ENCODE data around the gene CARM1. TPM values are rescaled to one million over a fixed set of nuclear protein-coding genes. Genes with fewer than 3 reads are reported as not detected.

Gene CARM1
- total and polyA plus RNA-seq, 2 experiments from 2014 or later, result 43.3 to 118 TPM

GRCh38 chr19:10863107-10863717 lies 8.1 kb upstream of the CARM1 start (continued):
- no peak for TF ChIP-seq ZNF462 (CRISPR knock-in tag; IDR thresholded peaks at IDR 0.05)

GRCh38 chr19:10864538-10864899 lies 6.8 kb upstream of the CARM1 start:
- H3F3A ChIP-seq (replicated peaks; ENCODE audit: low read depth), result 0 out of 2 replicates have a peak, but pooled peaks cover 3% of the 10 kb centered on the region
- peaks cover under 1% of the 10 kb centered on the region; the same call in 1 of the 2 replicates for H3K4me1 ChIP-seq (ENCODE audit: insufficient read depth)
- no peak overlapping the region for H3K27ac ChIP-seq (ENCODE audit: low read depth)
- no peaks in the 10 kb centered on the region for H3K79me2 ChIP-seq (replicated peaks; ENCODE audit: insufficient read depth)
- Mint-ChIP-seq H3K27ac (no peak overlapping the region), H3K27me3 (ENCODE audit: insufficient read depth, low read depth, poor library complexity) (peaks cover 9% of the 10 kb centered on the region), H3K4me1 (peaks cover 10% of the 10 kb centered on the region), H3K9me3 (no peaks in the 10 kb centered on the region), H3K4me3 (no peak overlapping the region), H3K36me3 (ENCODE audit: low read depth) (no peaks in the 10 kb centered on the region)
- peak overlapping the region; percentile 97 for H2AFZ ChIP-seq
- no peak overlapping the region for H3K4me3 ChIP-seq
- no peaks in the 10 kb centered on the region; the same call in 1 of the 2 replicates for H3K9me2 ChIP-seq (ENCODE audit: insufficient read depth)
- ATAC-seq (peak; percentile 96), DNase-seq (ENCODE audit: low spot score) (peak; percentile 93)
- no peak overlapping the region for H3K4me2 ChIP-seq
- TF ChIP-seq CTCF (conservative IDR thresholded peaks at IDR 0.05; ENCODE audit: low read depth in 2 of 2), result peak; percentile 91 to 97
- TF ChIP-seq JUNB (IDR thresholded peaks at IDR 0.05; ENCODE audit: unreplicated experiment), result no peak
- H4K20me1 ChIP-seq (replicated peaks; ENCODE audit: insufficient read depth), result no peaks in the 10 kb centered on the region
- no peaks in the 10 kb centered on the region for H3K36me3 ChIP-seq (ENCODE audit: insufficient read depth)
- no peaks in the 10 kb centered on the region for H3K27me3 ChIP-seq (ENCODE audit: insufficient read depth)
